Suprapubic skin (tissue), 4 donors: Measurements from ENCODE around the gene PRDX1. TPM values are rescaled to one million over a fixed set of nuclear protein-coding genes. Genes with fewer than 3 reads are reported as not detected.

Experiments used
- DNase-seq, 2 donors: peaks; one replicate each; pipeline ENCODE4 v3.0.0-alpha.2; 2019; ENCODE audit warnings: low spot score in 2 of 2
- H3K27ac ChIP-seq: fragments of 200-600 bp; sonication (generic); one replicate; pipeline ENCODE4 v1.5.1; 2019
- H3K27me3 ChIP-seq: fragments of 200-600 bp; sonication (generic); one replicate; pipeline ENCODE4 v1.5.1; 2019
- H3K36me3 ChIP-seq: fragments of 200-600 bp; sonication (generic); one replicate; pipeline ENCODE4 v1.5.1; 2019
- H3K4me1 ChIP-seq: fragments of 200-600 bp; sonication (generic); one replicate; pipeline ENCODE4 v1.5.1; 2019
- H3K4me3 ChIP-seq: fragments of 200-600 bp; sonication (generic); one replicate; pipeline ENCODE4 v1.5.1; 2019; ENCODE audit warnings: mild to moderate bottlenecking
- H3K9me3 ChIP-seq: fragments of 200-600 bp; sonication (generic); one replicate; pipeline ENCODE4 v1.5.1; 2019
- EP300 ChIP-seq: sonication (generic); formaldehyde crosslinking; IDR thresholded peaks from one replicate; pipeline ENCODE4 v1.6.1; 2017; ENCODE audit warnings: antibody characterized with exemption
- POLR2A ChIP-seq, 2 donors: fragments of 450-650 bp; IDR thresholded peaks; one replicate each; pipeline ENCODE4 v1.6.1; 2017; ENCODE audit warnings: antibody characterized with exemption in 2 of 2, mild to moderate bottlenecking in 2 of 2, moderate library complexity in 2 of 2
- POLR2AphosphoS5 ChIP-seq, 3 donors: sonication (generic); formaldehyde crosslinking; IDR thresholded peaks; one replicate each; pipeline ENCODE4 v1.6.1; 2017; ENCODE audit warnings: antibody characterized with exemption in 3 of 3
- WGBS: methylation state at CpG from one replicate; pipeline ENCODE4 v1.1.5; 2018; 5-methylcytosine and 5-hydroxymethylcytosine counted together
- total RNA-seq, 4 donors: library from RNA; depleted of rRNA; stranded (reverse); fragments of >200 nt; gene quantifications; one replicate each; pipeline ENCODE4 v1.1.0, GENCODE V29; 2016
- TF ChIP-seq, protein P1 (sequence below), 2 donors: fragments of 200-600 bp in 1 of 2; fragments of 450-650 bp in 1 of 2; sonication (generic) in 1 of 2; IDR thresholded peaks; one replicate each; pipeline ENCODE4 v1.5.1; 2016 to 2019; ENCODE audit warnings: antibody characterized with exemption in 2 of 2, mild to moderate bottlenecking in 1 of 2, moderate library complexity in 1 of 2

PRDX1 gene
- total RNA-seq, 4 donors from 2014 or later: 134 to 365 (median 296) TPM

DNA sequence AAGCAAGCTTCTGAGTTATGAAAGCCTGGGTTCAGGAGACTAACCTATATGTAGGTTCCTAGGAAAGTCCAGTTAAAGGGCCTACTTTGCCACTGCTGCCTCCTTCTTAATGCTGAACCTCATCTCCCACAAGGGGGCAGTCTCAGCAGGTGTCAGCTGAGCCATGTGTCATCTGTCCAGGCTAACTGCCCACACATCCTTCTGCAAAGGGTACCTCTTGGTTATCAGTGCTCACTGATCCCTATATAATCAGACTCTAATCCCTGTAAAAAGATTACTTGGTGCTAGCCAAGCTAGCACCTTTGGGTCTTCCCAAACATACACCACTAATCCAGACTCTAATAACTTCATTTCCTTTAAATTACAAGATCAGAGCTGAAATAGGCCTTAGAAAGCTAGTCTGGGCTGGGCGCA lies 9.0 kb downstream of the PRDX1 start:
- Histone ChIP-seq H3K4me3 (no peak overlapping the region), H3K36me3 (peaks cover 82% of the 10 kb centered on the region), H3K9me3 (no peaks in the 10 kb centered on the region), H3K27ac (no peak overlapping the region), H3K27me3 (no peaks in the 10 kb centered on the region), H3K4me1 (peaks cover 13% of the 10 kb centered on the region)
- DNase-seq: no peak
- 86% methylated on average over 1 of the region's 1 CpG for WGBS
- TF ChIP-seq, protein P1, sequence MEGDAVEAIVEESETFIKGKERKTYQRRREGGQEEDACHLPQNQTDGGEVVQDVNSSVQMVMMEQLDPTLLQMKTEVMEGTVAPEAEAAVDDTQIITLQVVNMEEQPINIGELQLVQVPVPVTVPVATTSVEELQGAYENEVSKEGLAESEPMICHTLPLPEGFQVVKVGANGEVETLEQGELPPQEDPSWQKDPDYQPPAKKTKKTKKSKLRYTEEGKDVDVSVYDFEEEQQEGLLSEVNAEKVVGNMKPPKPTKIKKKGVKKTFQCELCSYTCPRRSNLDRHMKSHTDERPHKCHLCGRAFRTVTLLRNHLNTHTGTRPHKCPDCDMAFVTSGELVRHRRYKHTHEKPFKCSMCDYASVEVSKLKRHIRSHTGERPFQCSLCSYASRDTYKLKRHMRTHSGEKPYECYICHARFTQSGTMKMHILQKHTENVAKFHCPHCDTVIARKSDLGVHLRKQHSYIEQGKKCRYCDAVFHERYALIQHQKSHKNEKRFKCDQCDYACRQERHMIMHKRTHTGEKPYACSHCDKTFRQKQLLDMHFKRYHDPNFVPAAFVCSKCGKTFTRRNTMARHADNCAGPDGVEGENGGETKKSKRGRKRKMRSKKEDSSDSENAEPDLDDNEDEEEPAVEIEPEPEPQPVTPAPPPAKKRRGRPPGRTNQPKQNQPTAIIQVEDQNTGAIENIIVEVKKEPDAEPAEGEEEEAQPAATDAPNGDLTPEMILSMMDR (IDR thresholded peaks at IDR 0.05): peak; percentile 21 to 60
- no peak for TF ChIP-seq EP300

GRCh38 chr1:45510972-45511527 lies 10.6 kb downstream of the PRDX1 start:
- Histone ChIP-seq H3K9me3 (no peaks in the 10 kb centered on the region), H3K27ac (no peak overlapping the region), H3K4me1 (peaks cover 4% of the 10 kb centered on the region), H3K4me3 (no peak overlapping the region), H3K36me3 (peaks cover 68% of the 10 kb centered on the region), H3K27me3 (no peaks in the 10 kb centered on the region)
- no peak for DNase-seq
- 79% methylated on average over 4 of the region's 4 CpGs for WGBS
- no peak for TF ChIP-seq POLR2AphosphoS5 (IDR thresholded peaks at IDR 0.05)
- no peak for TF ChIP-seq POLR2A (IDR thresholded peaks at IDR 0.05)
- TF ChIP-seq, protein P1 (IDR thresholded peaks at IDR 0.05): no peak
- no peak for TF ChIP-seq EP300

GRCh38 chr1:45510036-45510971 lies 11.4 kb downstream of the PRDX1 start:
- peaks cover 4% of the 10 kb centered on the region for H3K4me1 ChIP-seq
- TF ChIP-seq EP300: no peak
- TF ChIP-seq POLR2A (IDR thresholded peaks at IDR 0.05): no peak
- no peak for TF ChIP-seq POLR2AphosphoS5 (IDR thresholded peaks at IDR 0.05)
- TF ChIP-seq, protein P1 (IDR thresholded peaks at IDR 0.05): no peak
- WGBS: 64% methylated on average over 9 of the region's 9 CpGs
- H3K4me3 ChIP-seq: no peak overlapping the region
- H3K36me3 ChIP-seq: peaks cover 60% of the 10 kb centered on the region
- no peaks in the 10 kb centered on the region for H3K27me3 ChIP-seq
- no peak for DNase-seq
- H3K27ac ChIP-seq: no peak overlapping the region
- H3K9me3 ChIP-seq: no peaks in the 10 kb centered on the region

DNA sequence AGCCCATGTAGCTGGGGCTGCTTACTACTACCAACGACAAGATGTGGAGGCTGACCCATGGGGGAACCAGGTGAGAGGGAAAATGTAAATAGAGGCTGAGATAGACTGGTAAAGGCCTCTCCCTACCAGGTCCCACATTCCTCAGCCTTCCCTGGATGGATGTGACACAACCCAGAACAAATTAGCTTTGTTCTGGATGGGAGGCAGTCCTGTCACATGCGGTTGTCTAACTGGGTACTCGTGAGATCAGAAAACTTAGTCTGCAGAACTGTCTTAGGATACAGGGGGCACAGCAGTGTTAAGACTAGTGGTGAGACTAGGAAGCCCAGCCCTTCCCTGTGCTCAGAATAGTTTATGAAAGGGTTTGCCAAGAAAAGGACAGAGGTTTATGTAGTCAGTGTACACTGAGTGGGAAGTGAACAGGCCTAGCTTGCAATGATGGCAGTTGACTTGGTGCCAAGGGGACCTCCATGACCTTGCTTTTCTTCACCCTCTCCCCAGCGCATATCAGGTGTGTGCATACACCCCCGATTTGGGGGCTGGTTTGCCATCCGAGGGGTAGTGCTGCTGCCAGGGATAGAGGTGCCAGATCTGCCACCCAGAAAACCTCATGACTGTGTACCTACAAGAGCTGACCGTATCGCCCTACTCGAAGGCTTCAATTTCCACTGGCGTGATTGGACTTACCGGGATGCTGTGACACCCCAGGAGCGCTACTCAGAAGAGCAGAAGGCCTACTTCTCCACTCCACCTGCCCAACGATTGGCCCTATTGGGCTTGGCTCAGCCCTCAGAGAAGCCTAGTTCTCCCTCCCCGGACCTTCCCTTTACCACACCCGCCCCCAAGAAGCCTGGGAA lies 13.2 kb downstream of the PRDX1 start:
- H3K27me3 ChIP-seq: no peaks in the 10 kb centered on the region
- no peak for DNase-seq
- no peak overlapping the region for H3K4me3 ChIP-seq
- no peak overlapping the region for H3K27ac ChIP-seq
- H3K4me1 ChIP-seq: peaks cover 4% of the 10 kb centered on the region
- TF ChIP-seq, protein P1 (IDR thresholded peaks at IDR 0.05): no peak
- 72% methylated on average over 14 of the region's 15 CpGs for WGBS
- H3K9me3 ChIP-seq: no peaks in the 10 kb centered on the region
- H3K36me3 ChIP-seq: peaks cover 42% of the 10 kb centered on the region

- DNase-seq: no peak
- Histone ChIP-seq H3K36me3 (peaks cover 36% of the 10 kb centered on the region), H3K27me3 (no peaks in the 10 kb centered on the region), H3K27ac (no peak overlapping the region), H3K4me1 (peaks cover 4% of the 10 kb centered on the region), H3K4me3 (no peak overlapping the region), H3K9me3 (no peaks in the 10 kb centered on the region)
- 85% methylated on average over 4 of the region's 4 CpGs for WGBS
- TF ChIP-seq POLR2A (IDR thresholded peaks at IDR 0.05) (no peak), POLR2AphosphoS5 (IDR thresholded peaks at IDR 0.05) (no peak), EP300 (no peak)
- TF ChIP-seq, protein P1 (IDR thresholded peaks at IDR 0.05): no peak
These were observed 13.8 kb downstream of the PRDX1 start for GRCh38 chr1:45507893-45508292.
